Ovary (tissue), 9 donors: ENCODE measurements around the gene ATG2B. TPM values are rescaled to one million over a fixed set of nuclear protein-coding genes. Genes with fewer than 3 reads are reported as not detected.

Experiments
- DNase-seq, 5 donors: peaks; one replicate each; pipeline ENCODE4 v3.0.0-alpha.2; 2019 to 2020
- H3K27ac ChIP-seq, 2 donors: fragments of 200-600 bp; one replicate each; pipeline versions ENCODE4 v1.5.1 to v1.8.0; 2019 to 2022
- H3K27me3 ChIP-seq: fragments of 200-600 bp; one replicate; pipeline ENCODE4 v1.8.0; 2022
- H3K36me3 ChIP-seq: fragments of 200-600 bp; sonication (generic); one replicate; pipeline ENCODE4 v1.5.1; 2019
- H3K4me1 ChIP-seq: one replicate; pipeline ENCODE4 v1.8.1; 2013; ENCODE audit warnings: mild to moderate bottlenecking, moderate library complexity; ENCODE audit not compliant: insufficient read depth
- H3K4me3 ChIP-seq: fragments of 200-600 bp; sonication (generic); one replicate; pipeline ENCODE4 v1.5.1; 2017
- H3K9me3 ChIP-seq, 2 donors: fragments of 200-600 bp in 1 of 2; sonication (generic) in 1 of 2; one replicate each; pipeline versions ENCODE4 v1.5.1 to v1.8.1; 2013 to 2019; ENCODE audit warnings: mild to moderate bottlenecking in 1 of 2, moderate library complexity in 1 of 2
- CTCF ChIP-seq, 3 donors: fragments of 450-650 bp in 2 of 3; fragments of 200-600 bp in 1 of 3; IDR thresholded peaks; one replicate each; pipeline versions ENCODE4 v1.5.1 to v1.8.0; 2016 to 2022; ENCODE audit warnings: antibody characterized with exemption in 3 of 3, mild to moderate bottlenecking in 1 of 3
- EP300 ChIP-seq: sonication (generic); formaldehyde crosslinking; IDR thresholded peaks from one replicate; pipeline ENCODE4 v1.6.1; 2017; ENCODE audit warnings: antibody characterized with exemption
- POLR2A ChIP-seq: fragments of 450-650 bp; IDR thresholded peaks from one replicate; pipeline ENCODE4 v1.6.1; 2017; ENCODE audit warnings: antibody characterized with exemption, mild to moderate bottlenecking, moderate library complexity
- WGBS, 3 donors: extraction: QIAGEN DNeasy Blood & Tissue Kit in 1 of 3; methylation state at CpG; one replicate each; pipeline versions ENCODE4 v1.1.5 to v1.1.7; 2013 to 2017; 5-methylcytosine and 5-hydroxymethylcytosine counted together
- intact Hi-C, 4 donors: fragments of 100-400 bp; cut with DNase I; formaldehyde crosslinking; loops; one replicate each; pipeline versions ENCODE4 v1.11.0 to v1.15.1; 2022 to 2023
- polyA plus RNA-seq, 2 donors: library from polyadenylated mRNA; stranded (reverse); fragments of 200-250 nt in 1 of 2; fragments of 350-450 nt in 1 of 2; fragmentation: Illumina TruSeq in 1 of 2; extraction: RNeasy Lipid Tissue Mini Kit (QIAGEN cat#74804) in 1 of 2; gene quantifications; one replicate each; pipeline ENCODE4 v1.2.3, GENCODE V29; 2013 to 2014
- total RNA-seq, 7 donors: library from RNA; depleted of rRNA in 2 of 7; stranded (reverse); fragments of >200 nt in 2 of 7; fragmentation: NEBNext Ultra II Directional in 3 of 7; extraction: Animal tissue kit (Norgen Biotek cat#: 25700) in 3 of 7; gene quantifications; one replicate each; pipeline versions ENCODE4 v1.1.0 to v1.2.4, GENCODE V29; 2016 to 2023
- donor health status: DM: no; HTN: no; CAD: no; lungs with moderate emphysema.
- donor health status: DM: no; HTN: no; CAD: no.
- donor health status: Bipolar disorder and iron deficiency.
- donor health status: DM: yes; HTN: yes; CAD: no.
- donor health status: DM: no; HTN: no; CAD: no.
- donor health status: DM: yes; HTN: yes; CAD: no.

ATG2B gene
- total and polyA plus RNA-seq, 9 donors = 5.3 to 33.1 (median 22.6) TPM

GRCh38 chr14:96384053-96384452 is 20.9 kb upstream of the ATG2B start:
- DNase-seq = no peak
- Histone ChIP-seq H3K36me3 (no peaks in the 10 kb centered on the region), H3K4me3 (no peak overlapping the region), H3K27me3 (no peaks in the 10 kb centered on the region), H3K9me3 (no peaks in the 10 kb centered on the region), H3K4me1 (no peaks in the 10 kb centered on the region), H3K27ac (no peak overlapping the region)
- intact Hi-C loops = no loop called here
- TF ChIP-seq CTCF (IDR thresholded peaks at IDR 0.05) = no peak
- no peak for TF ChIP-seq EP300
- TF ChIP-seq POLR2A = no peak
- 72 to 96% (median 72%) methylated on average over 1 of the region's 1 CpG for WGBS, 3 donors

- H3K36me3 ChIP-seq = no peaks in the 10 kb centered on the region
- H3K4me3 ChIP-seq = no peak overlapping the region
- H3K4me1 ChIP-seq = no peaks in the 10 kb centered on the region
- whole genome bisulfite sequencing, 3 donors = 82 to 90% (median 90%) methylated on average over 2 of the region's 2 CpGs
- H3K9me3 ChIP-seq = no peaks in the 10 kb centered on the region
- no peaks in the 10 kb centered on the region for H3K27me3 ChIP-seq
- intact Hi-C loops = no loop called here
- no peak for TF ChIP-seq POLR2A
- TF ChIP-seq EP300 = no peak
- TF ChIP-seq CTCF (IDR thresholded peaks at IDR 0.05) = no peak
- no peak for DNase-seq
- H3K27ac ChIP-seq = no peak overlapping the region
Measured at GRCh38 chr14:96383445-96383844, 20.3 kb upstream of the ATG2B start.

- no peaks in the 10 kb centered on the region for H3K9me3 ChIP-seq
- no peaks in the 10 kb centered on the region for H3K36me3 ChIP-seq
- no peak for TF ChIP-seq CTCF (IDR thresholded peaks at IDR 0.05)
- no peak for TF ChIP-seq POLR2A
- no peak for TF ChIP-seq EP300
- WGBS, 3 donors = 88 to 94% (median 93%) methylated on average over 3 of the region's 3 CpGs
- H3K27me3 ChIP-seq = no peaks in the 10 kb centered on the region
- H3K4me3 ChIP-seq = no peak overlapping the region
- no peak for DNase-seq
- intact Hi-C loops = no loop called here
- H3K27ac ChIP-seq = no peak overlapping the region
- H3K4me1 ChIP-seq = no peaks in the 10 kb centered on the region
Measured at GRCh38 chr14:96380735-96381134, 17.6 kb upstream of the ATG2B start.

GRCh38 chr14:96376093-96376492 is 13.0 kb upstream of the ATG2B start:
- Histone ChIP-seq H3K4me3 (no peak overlapping the region), H3K9me3 (no peaks in the 10 kb centered on the region), H3K27ac (no peak overlapping the region), H3K36me3 (no peaks in the 10 kb centered on the region), H3K4me1 (no peaks in the 10 kb centered on the region), H3K27me3 (no peaks in the 10 kb centered on the region)
- intact Hi-C loops = no loop called here
- TF ChIP-seq EP300 (no peak), CTCF (IDR thresholded peaks at IDR 0.05) (no peak), POLR2A (no peak)
- no peak for DNase-seq
- 95 to 97% (median 96%) methylated on average over 3 of the region's 3 CpGs for WGBS, 3 donors

GRCh38 chr14:96373538-96373937 is 10.4 kb upstream of the ATG2B start:
- DNase-seq = no peak
- H3K4me3 ChIP-seq = no peak overlapping the region
- WGBS, 3 donors = 63 to 72% (median 67%) methylated on average over 3 of the region's 3 CpGs
- no peaks in the 10 kb centered on the region for H3K9me3 ChIP-seq
- H3K27me3 ChIP-seq = no peaks in the 10 kb centered on the region
- TF ChIP-seq CTCF (IDR thresholded peaks at IDR 0.05) = no peak
- no peak for TF ChIP-seq EP300
- intact Hi-C loops = no loop called here
- no peaks in the 10 kb centered on the region for H3K4me1 ChIP-seq
- no peak overlapping the region for H3K27ac ChIP-seq
- no peaks in the 10 kb centered on the region for H3K36me3 ChIP-seq
